SU-DHL-6 (cell line): Measurements from ENCODE around the gene WNT9A.
"Not testable (repeated sequence)": the region's sequence is repeated elsewhere in the genome, so short reads cannot be mapped to it uniquely, and the experiment has no call there.

Experiments used
- H2AFZ ChIP-seq: fragments of 200-600 bp; sonication (generic); 2 replicates; pipeline ENCODE4 v1.6.1; 2014; ENCODE audit warnings: low read depth, mild to moderate bottlenecking, moderate library complexity, mixed read lengths, antibody characterized with exemption, low read length; ENCODE audit not compliant: severe bottlenecking
- H3F3A ChIP-seq: fragments of 200-600 bp; shearing (Covaris generic); 2 replicates; pipeline ENCODE4 v1.6.0; 2016; ENCODE audit warnings: antibody characterized with exemption, mild to moderate bottlenecking; ENCODE audit not compliant: insufficient read depth
- H3K27ac ChIP-seq: fragments of 200-600 bp; sonication (generic); 2 replicates; pipeline ENCODE4 v1.5.1; 2016; ENCODE audit warnings: low read depth, mild to moderate bottlenecking, low read length, moderate library complexity, mixed read lengths
- H3K27me3 ChIP-seq: fragments of 200-600 bp; sonication (generic), shearing (Covaris generic); 2 replicates; pipeline ENCODE4 v1.6.0; 2014; ENCODE audit warnings: mild to moderate bottlenecking, low read length
- H3K36me3 ChIP-seq: fragments of 200-600 bp; sonication (generic); 2 replicates; pipeline ENCODE4 v1.6.1; 2014; ENCODE audit warnings: mild to moderate bottlenecking, low read length, mixed read lengths
- H3K4me2 ChIP-seq: fragments of 300-600, 200-600 bp; shearing (Covaris generic), sonication (generic); 2 replicates; pipeline ENCODE4 v1.6.0; 2014; ENCODE audit warnings: low read length, low read depth, mild to moderate bottlenecking; ENCODE audit not compliant: poor library complexity, severe bottlenecking
- H3K4me3 ChIP-seq: fragments of 200-600 bp; sonication (generic); 2 replicates; pipeline ENCODE4 v1.5.1; 2014; ENCODE audit warnings: antibody characterized with exemption, low read length, mild to moderate bottlenecking, mixed read lengths; ENCODE audit not compliant: insufficient read depth, poor library complexity, severe bottlenecking
- H3K79me2 ChIP-seq: fragments of 200-600 bp; sonication (generic); 2 replicates; pipeline ENCODE4 v1.6.1; 2014; ENCODE audit warnings: mild to moderate bottlenecking, low read length, moderate library complexity; ENCODE audit not compliant: insufficient read depth
- H3K9ac ChIP-seq: fragments of 200-600 bp; sonication (generic); 2 replicates; pipeline ENCODE4 v1.7.0; 2014; ENCODE audit warnings: mild to moderate bottlenecking, low read length
- H3K9me2 ChIP-seq: fragments of 200-600 bp; sonication (generic); replicated peaks from 2 replicates; pipeline ENCODE4 v1.6.1; 2014; ENCODE audit warnings: low read length; ENCODE audit not compliant: insufficient read depth
- H3K9me3 ChIP-seq: fragments of 200-600 bp; sonication (generic); 2 replicates; pipeline ENCODE4 v1.6.1; 2014; ENCODE audit warnings: low read length, mixed read lengths; ENCODE audit not compliant: insufficient read depth
- H4K20me1 ChIP-seq: fragments of 200-600 bp; sonication (generic); 2 replicates; pipeline ENCODE4 v1.6.1; 2014; ENCODE audit warnings: low read depth, mild to moderate bottlenecking, antibody characterized with exemption, low read length, moderate library complexity, mixed read lengths
- CTCF ChIP-seq: fragments of 200-600 bp; sonication (generic); IDR thresholded peaks from one replicate; pipeline ENCODE4 v1.5.1; 2017; ENCODE audit warnings: antibody characterized with exemption, mild to moderate bottlenecking, low read length, moderate library complexity; ENCODE audit not compliant: insufficient read depth, poor library complexity, severe bottlenecking
- EZH2phosphoT487 ChIP-seq: fragments of 200-600 bp; sonication (generic), shearing (Covaris generic); conservative IDR thresholded peaks from 2 replicates; pipeline ENCODE4 v1.6.1; 2018; ENCODE audit warnings: mild to moderate bottlenecking, antibody characterized with exemption, low read length, moderate library complexity, mixed read lengths

Gene WNT9A

GRCh38 chr1:227987181-227987580, 39.4 kb upstream of the WNT9A start:
- H3K36me3 ChIP-seq, result no peaks in the 10 kb centered on the region
- H3K4me2 ChIP-seq, result no peak overlapping the region
- H3K9me2 ChIP-seq, result no peaks in the 10 kb centered on the region
- H3K27me3 ChIP-seq, result no peaks in the 10 kb centered on the region
- TF ChIP-seq EZH2phosphoT487, result no peak
- no peak for TF ChIP-seq CTCF
- no peaks in the 10 kb centered on the region for H3K9me3 ChIP-seq
- no peak overlapping the region for H3K4me3 ChIP-seq
- no peak overlapping the region for H3K27ac ChIP-seq
- H3K9ac ChIP-seq, result no peak overlapping the region
- no peaks in the 10 kb centered on the region for H3K79me2 ChIP-seq
- H4K20me1 ChIP-seq, result no peaks in the 10 kb centered on the region
- no peaks in the 10 kb centered on the region for H3F3A ChIP-seq
- H2AFZ ChIP-seq, result no peak overlapping the region

- H3K9ac ChIP-seq, H3K27ac ChIP-seq, H3K4me2 ChIP-seq, H3K4me3 ChIP-seq, H3K9me3 ChIP-seq, H2AFZ ChIP-seq, H3K36me3 ChIP-seq, H3K27me3 ChIP-seq, H3K9me2 ChIP-seq, H3K79me2 ChIP-seq, H4K20me1 ChIP-seq, H3F3A ChIP-seq: not testable (repeated sequence)
These were observed 28.0 kb upstream of the WNT9A start for GRCh38 chr1:227975583-227976283.

- H2AFZ ChIP-seq, H3K27me3 ChIP-seq, H3K79me2 ChIP-seq: not testable (repeated sequence)
These were observed 26.1 kb upstream of the WNT9A start for GRCh38 chr1:227973724-227974288.

GRCh38 chr1:227972843-227973374, 25.2 kb upstream of the WNT9A start:
- not testable (repeated sequence) for H3K79me2 ChIP-seq, H3K27ac ChIP-seq, H3K27me3 ChIP-seq, H3K4me3 ChIP-seq, H3K4me2 ChIP-seq, H4K20me1 ChIP-seq, H3K36me3 ChIP-seq, H3F3A ChIP-seq, H3K9ac ChIP-seq, H2AFZ ChIP-seq, H3K9me3 ChIP-seq, H3K9me2 ChIP-seq

More at GRCh38 chr1:227973724-227974288, 26.1 kb upstream of the WNT9A start:
- not testable (repeated sequence) for H3K9ac ChIP-seq, H3K27ac ChIP-seq, H3K36me3 ChIP-seq, H3F3A ChIP-seq, H3K9me3 ChIP-seq, H3K4me2 ChIP-seq, H4K20me1 ChIP-seq, H3K9me2 ChIP-seq, H3K4me3 ChIP-seq

GRCh38 chr1:227972283-227972679, 24.5 kb upstream of the WNT9A start:
- H3F3A ChIP-seq, H3K9ac ChIP-seq, H3K4me2 ChIP-seq, H3K9me2 ChIP-seq, H2AFZ ChIP-seq, H3K9me3 ChIP-seq, H4K20me1 ChIP-seq, H3K79me2 ChIP-seq, H3K36me3 ChIP-seq, H3K27ac ChIP-seq, H3K4me3 ChIP-seq, H3K27me3 ChIP-seq: not testable (repeated sequence)

GRCh38 chr1:227971643-227972282, 24.0 kb upstream of the WNT9A start:
- not testable (repeated sequence) for H3F3A ChIP-seq, H4K20me1 ChIP-seq, H3K36me3 ChIP-seq, H3K79me2 ChIP-seq, H3K4me2 ChIP-seq, H3K9me2 ChIP-seq, H3K27me3 ChIP-seq, H3K27ac ChIP-seq, H3K9ac ChIP-seq, H3K9me3 ChIP-seq, H3K4me3 ChIP-seq, H2AFZ ChIP-seq

GRCh38 chr1:227971216-227971615, 23.5 kb upstream of the WNT9A start:
- H3K36me3 ChIP-seq, H4K20me1 ChIP-seq, H3K4me3 ChIP-seq, H3K9ac ChIP-seq, H2AFZ ChIP-seq, H3K27me3 ChIP-seq, H3F3A ChIP-seq, H3K9me2 ChIP-seq, H3K9me3 ChIP-seq, H3K79me2 ChIP-seq, H3K27ac ChIP-seq, H3K4me2 ChIP-seq: not testable (repeated sequence)
